T-helper 2 cell treated with Interferon-gamma antibody and Interleukin-4, amounts not matched to agents 5 μg/mL and 100 μg/mL, for 36 hours (primary cell): ENCODE data around the gene PCDHGA11.
"Not testable (repeated sequence)": the region's sequence is repeated elsewhere in the genome, so short reads cannot be mapped to it uniquely, and the experiment has no call there.

ENCODE experiments used
- DNase-seq: peaks from one replicate; pipeline ENCODE4 v3.0.0; 2021; ENCODE audit warnings: low spot score
- H3K27ac Mint-ChIP-seq: one replicate; pipeline ENCODE4 v1.8.0; 2021; ENCODE audit warnings: mild to moderate bottlenecking, mixed read lengths
- H3K27me3 Mint-ChIP-seq: one replicate; pipeline ENCODE4 v1.8.0; 2021; ENCODE audit warnings: low read depth, mixed read lengths
- H3K36me3 Mint-ChIP-seq: one replicate; pipeline ENCODE4 v1.8.0; 2021; ENCODE audit warnings: low read depth, mixed read lengths
- H3K4me1 Mint-ChIP-seq: one replicate; pipeline ENCODE4 v1.8.0; 2021; ENCODE audit warnings: low read depth, mixed read lengths
- H3K4me3 Mint-ChIP-seq: one replicate; pipeline ENCODE4 v1.8.0; 2022; ENCODE audit warnings: mild to moderate bottlenecking, moderate library complexity, mixed read lengths
- H3K9me3 Mint-ChIP-seq: one replicate; pipeline ENCODE4 v1.8.0; 2021; ENCODE audit warnings: mixed read lengths

The PCDHGA11 gene

DNA sequence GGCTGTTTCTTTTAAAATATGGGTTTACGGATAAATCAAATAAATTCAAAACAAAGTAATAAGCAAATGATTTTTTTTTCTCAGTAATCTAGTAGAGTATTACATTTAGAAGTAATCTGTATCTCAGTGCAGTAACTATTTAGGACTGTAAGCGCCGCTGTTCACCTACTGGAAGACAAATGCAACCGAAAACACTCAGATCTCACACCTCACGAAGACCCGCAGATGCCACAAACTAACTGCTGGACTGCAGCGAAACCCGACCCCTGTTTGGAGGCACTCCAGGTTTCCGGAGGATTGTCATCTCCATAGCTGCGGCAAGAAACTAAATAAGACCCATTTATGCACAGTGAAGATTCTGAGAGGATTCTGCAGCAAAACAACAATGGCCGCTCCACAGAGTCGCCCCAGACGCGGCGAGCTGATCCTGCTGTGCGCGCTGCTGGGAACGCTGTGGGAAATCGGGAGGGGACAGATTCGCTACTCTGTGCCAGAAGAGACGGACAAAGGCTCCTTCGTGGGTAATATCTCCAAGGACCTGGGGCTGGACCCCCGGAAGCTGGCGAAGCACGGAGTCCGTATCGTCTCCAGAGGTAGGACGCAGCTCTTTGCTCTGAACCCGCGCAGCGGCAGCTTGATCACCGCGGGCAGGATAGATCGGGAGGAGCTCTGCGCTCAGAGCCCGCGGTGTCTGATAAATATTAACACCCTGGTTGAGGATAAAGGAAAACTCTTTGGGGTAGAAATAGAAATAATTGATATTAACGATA, 28.2 kb upstream of the PCDHGA11 start, which contains the start of gene PCDHGA8:
Gene PCDHGA8 (plus strand): TSS at position 205 of the 770 bp plus-strand sequence. CDS start 181 bp downstream, at position 386.
- H3K27me3 Mint-ChIP-seq, result peaks cover 21% of the 10 kb centered on the region
- no peaks in the 10 kb centered on the region for H3K36me3 Mint-ChIP-seq
- H3K27ac Mint-ChIP-seq, result no peak within 1 kb of the TSS
- no peak within 1 kb of the TSS for H3K4me3 Mint-ChIP-seq
- H3K4me1 Mint-ChIP-seq, result no peaks in the 10 kb centered on the region
- DNase-seq, result no peak
- peaks cover 37% of the 10 kb centered on the region for H3K9me3 Mint-ChIP-seq

DNA sequence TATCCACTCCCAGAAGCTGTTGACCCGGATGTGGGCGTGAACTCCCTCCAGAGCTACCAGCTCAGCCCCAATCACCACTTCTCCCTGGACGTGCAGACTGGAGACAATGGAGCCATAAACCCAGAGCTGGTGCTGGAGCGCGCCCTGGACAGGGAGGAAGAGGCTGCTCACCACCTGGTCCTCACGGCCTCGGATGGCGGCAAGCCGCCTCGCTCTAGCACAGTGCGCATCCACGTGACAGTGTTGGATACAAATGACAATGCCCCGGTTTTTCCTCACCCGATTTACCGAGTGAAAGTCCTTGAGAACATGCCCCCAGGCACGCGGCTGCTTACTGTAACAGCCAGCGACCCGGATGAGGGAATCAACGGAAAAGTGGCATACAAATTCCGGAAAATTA, 27.6 kb upstream of the PCDHGA11 start:
- no peak for DNase-seq
- Mint-ChIP-seq H3K36me3 (no peaks in the 10 kb centered on the region), H3K4me1 (no peaks in the 10 kb centered on the region), H3K27ac (no peak overlapping the region), H3K4me3 (no peak overlapping the region), H3K27me3 (peaks cover 21% of the 10 kb centered on the region), H3K9me3 (peaks cover 36% of the 10 kb centered on the region)

DNA sequence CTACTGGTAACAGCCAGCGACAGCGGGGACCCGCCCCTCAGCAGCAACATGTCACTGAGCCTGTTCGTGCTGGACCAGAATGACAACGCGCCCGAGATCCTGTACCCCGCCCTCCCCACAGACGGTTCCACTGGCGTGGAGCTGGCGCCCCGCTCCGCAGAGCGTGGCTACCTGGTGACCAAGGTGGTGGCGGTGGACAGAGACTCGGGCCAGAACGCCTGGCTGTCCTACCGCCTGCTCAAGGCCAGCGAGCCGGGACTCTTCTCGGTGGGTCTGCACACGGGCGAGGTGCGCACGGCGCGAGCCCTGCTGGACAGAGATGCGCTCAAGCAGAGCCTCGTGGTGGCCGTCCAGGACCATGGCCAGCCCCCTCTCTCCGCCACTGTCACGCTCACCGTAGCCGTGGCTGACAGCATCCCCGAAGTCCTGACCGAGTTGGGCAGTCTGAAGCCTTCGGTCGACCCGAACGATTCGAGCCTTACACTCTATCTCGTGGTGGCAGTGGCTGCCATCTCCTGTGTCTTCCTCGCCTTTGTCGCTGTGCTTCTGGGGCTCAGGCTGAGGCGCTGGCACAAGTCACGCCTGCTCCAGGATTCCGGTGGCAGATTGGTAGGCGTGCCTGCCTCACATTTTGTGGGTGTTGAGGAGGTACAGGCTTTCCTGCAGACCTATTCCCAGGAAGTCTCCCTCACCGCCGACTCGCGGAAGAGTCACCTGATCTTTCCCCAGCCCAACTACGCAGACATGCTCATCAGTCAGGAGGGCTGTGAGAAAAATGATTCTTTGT, 26.3 kb upstream of the PCDHGA11 start:
- not testable (repeated sequence) for H3K4me3 Mint-ChIP-seq, H3K27ac Mint-ChIP-seq, DNase-seq, H3K36me3 Mint-ChIP-seq, H3K4me1 Mint-ChIP-seq
- Mint-ChIP-seq H3K9me3 (peaks cover 34% of the 10 kb centered on the region), H3K27me3 (peaks cover 27% of the 10 kb centered on the region)

- H3K4me1 Mint-ChIP-seq, H3K36me3 Mint-ChIP-seq, H3K27ac Mint-ChIP-seq, DNase-seq: not testable (repeated sequence)
- Mint-ChIP-seq H3K9me3 (peaks cover 30% of the 10 kb centered on the region), H3K27me3 (peaks cover 34% of the 10 kb centered on the region), H3K4me3 (peak within 1 kb of the TSS; percentile 63)
Observed at GRCh38 chr5:141397756-141398551, 22.9 kb upstream of the PCDHGA11 start, which contains the start of gene PCDHGB5. PCDHGB5 (plus strand) TSS chr5:141397947; CDS start chr5:141398128, 181 bp downstream.

DNA sequence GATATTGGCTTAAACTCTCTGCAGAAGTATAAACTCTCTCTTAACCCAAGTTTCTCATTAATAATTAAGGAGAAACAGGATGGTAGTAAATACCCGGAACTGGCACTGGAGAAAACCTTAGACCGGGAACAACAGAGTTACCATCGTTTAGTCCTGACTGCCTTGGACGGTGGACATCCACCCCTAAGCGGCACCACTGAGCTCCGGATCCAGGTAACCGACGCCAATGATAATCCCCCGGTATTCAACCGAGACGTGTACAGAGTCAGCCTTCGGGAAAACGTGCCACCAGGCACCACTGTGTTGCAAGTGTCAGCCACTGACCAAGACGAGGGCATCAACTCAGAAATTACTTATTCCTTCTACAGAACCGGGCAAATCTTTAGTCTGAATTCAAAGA, 22.2 kb upstream of the PCDHGA11 start:
- no peaks in the 10 kb centered on the region for H3K36me3 Mint-ChIP-seq
- peaks cover 35% of the 10 kb centered on the region for H3K27me3 Mint-ChIP-seq
- DNase-seq, result no peak
- peaks cover 26% of the 10 kb centered on the region for H3K9me3 Mint-ChIP-seq
- peak overlapping the region; percentile 14 for H3K4me3 Mint-ChIP-seq
- H3K4me1 Mint-ChIP-seq, result no peaks in the 10 kb centered on the region
- no peak overlapping the region for H3K27ac Mint-ChIP-seq

- H3K9me3 Mint-ChIP-seq, result peaks cover 19% of the 10 kb centered on the region
- DNase-seq, result no peak
- H3K27ac Mint-ChIP-seq, result peak overlapping the region; percentile 64
- peaks cover 38% of the 10 kb centered on the region for H3K27me3 Mint-ChIP-seq
- no peaks in the 10 kb centered on the region for H3K36me3 Mint-ChIP-seq
- no peak overlapping the region for H3K4me3 Mint-ChIP-seq
- H3K4me1 Mint-ChIP-seq, result no peaks in the 10 kb centered on the region
Observed at GRCh38 chr5:141399555-141400258, 21.1 kb upstream of the PCDHGA11 start.

- DNase-seq, result no peak
- Mint-ChIP-seq H3K9me3 (peaks cover 14% of the 10 kb centered on the region), H3K36me3 (no peaks in the 10 kb centered on the region), H3K4me3 (no peak within 1 kb of the TSS), H3K27me3 (peaks cover 43% of the 10 kb centered on the region), H3K4me1 (no peaks in the 10 kb centered on the region), H3K27ac (no peak within 1 kb of the TSS)
Observed at GRCh38 chr5:141402553-141403243, 18.2 kb upstream of the PCDHGA11 start, which contains the start of gene PCDHGA9. PCDHGA9 (plus strand) TSS chr5:141402778; CDS start chr5:141402953, 175 bp downstream.

- H3K4me1 Mint-ChIP-seq, result peaks cover 2% of the 10 kb centered on the region
- H3K9me3 Mint-ChIP-seq, result peaks cover 14% of the 10 kb centered on the region
- no peak for DNase-seq
- peaks cover 49% of the 10 kb centered on the region for H3K27me3 Mint-ChIP-seq
- no peaks in the 10 kb centered on the region for H3K36me3 Mint-ChIP-seq
- H3K27ac Mint-ChIP-seq, result no peak overlapping the region
- no peak overlapping the region for H3K4me3 Mint-ChIP-seq
Observed at GRCh38 chr5:141403387-141403786, 17.5 kb upstream of the PCDHGA11 start.

DNA sequence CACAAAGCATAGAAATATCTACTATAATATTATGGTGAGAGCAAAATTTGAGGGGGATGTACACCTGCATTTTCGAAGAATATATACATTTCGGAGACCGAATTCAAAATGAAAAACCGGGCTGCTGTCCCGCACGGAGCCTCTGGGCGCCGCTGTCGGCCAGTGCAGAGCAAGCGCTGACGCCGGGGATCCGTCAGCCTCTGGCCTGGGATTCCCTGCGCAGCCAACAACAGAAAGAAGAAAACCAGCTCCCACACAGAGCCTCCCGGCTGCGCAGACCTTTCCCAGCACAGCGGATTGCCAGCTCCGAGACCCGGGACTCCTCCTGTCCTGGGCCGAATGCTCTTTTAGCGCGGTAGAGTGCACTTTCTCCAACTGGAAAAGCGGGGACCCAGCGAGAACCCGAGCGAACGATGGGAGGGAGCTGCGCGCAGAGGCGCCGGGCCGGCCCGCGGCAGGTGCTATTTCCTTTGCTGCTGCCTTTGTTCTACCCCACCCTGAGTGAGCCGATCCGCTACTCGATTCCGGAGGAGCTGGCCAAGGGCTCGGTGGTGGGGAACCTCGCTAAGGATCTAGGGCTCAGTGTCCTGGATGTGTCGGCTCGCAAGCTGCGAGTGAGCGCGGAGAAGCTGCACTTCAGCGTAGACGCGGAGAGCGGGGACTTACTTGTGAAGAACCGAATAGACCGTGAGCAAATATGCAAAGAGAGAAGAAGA, 12.9 kb upstream of the PCDHGA11 start, which contains the start of gene PCDHGB6:
Gene PCDHGB6 (plus strand): TSS at position 232 of the 716 bp plus-strand sequence. CDS start 182 bp downstream, at position 414.
- peak; percentile 32 for DNase-seq
- H3K9me3 Mint-ChIP-seq, result peaks cover 11% of the 10 kb centered on the region
- not testable (repeated sequence) for H3K36me3 Mint-ChIP-seq, H3K4me1 Mint-ChIP-seq
- peak within 1 kb of the TSS; percentile 43 for H3K27ac Mint-ChIP-seq
- peaks cover 46% of the 10 kb centered on the region for H3K27me3 Mint-ChIP-seq
- peak within 1 kb of the TSS; percentile 71 for H3K4me3 Mint-ChIP-seq

- H3K27ac Mint-ChIP-seq, result no peak overlapping the region
- peaks cover 11% of the 10 kb centered on the region for H3K9me3 Mint-ChIP-seq
- H3K36me3 Mint-ChIP-seq, result peaks cover 8% of the 10 kb centered on the region
- H3K4me1 Mint-ChIP-seq, result peaks cover 13% of the 10 kb centered on the region
- DNase-seq, result no peak
- H3K4me3 Mint-ChIP-seq, result no peak overlapping the region
- peaks cover 49% of the 10 kb centered on the region for H3K27me3 Mint-ChIP-seq
Observed at GRCh38 chr5:141409598-141410306, 11.1 kb upstream of the PCDHGA11 start.

DNA sequence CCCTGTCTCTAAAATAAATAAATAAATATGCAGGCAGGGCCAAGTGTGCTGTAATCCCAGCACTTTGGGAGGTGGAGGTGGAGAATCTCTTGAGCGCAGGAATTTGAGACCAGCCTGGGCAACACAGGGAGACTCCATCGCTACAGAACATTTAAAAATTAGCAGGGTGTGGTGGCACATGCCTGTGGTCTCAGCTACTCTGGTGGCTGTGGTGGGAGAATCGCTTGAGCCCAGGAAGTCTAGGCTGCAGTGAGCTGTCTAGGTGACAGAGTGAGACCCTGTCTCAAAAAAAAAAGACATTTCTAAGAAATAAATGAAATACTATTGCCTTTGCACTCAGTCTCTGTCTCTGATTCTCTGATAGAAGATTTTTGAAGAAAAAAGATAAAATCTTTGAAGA, 9.3 kb upstream of the PCDHGA11 start:
- peaks cover 13% of the 10 kb centered on the region for H3K4me1 Mint-ChIP-seq
- H3K4me3 Mint-ChIP-seq, result no peak overlapping the region
- H3K9me3 Mint-ChIP-seq, result peaks cover 15% of the 10 kb centered on the region
- H3K36me3 Mint-ChIP-seq, result peaks cover 8% of the 10 kb centered on the region
- DNase-seq, result no peak
- H3K27me3 Mint-ChIP-seq, result peaks cover 57% of the 10 kb centered on the region
- no peak overlapping the region for H3K27ac Mint-ChIP-seq
